PC-3 (cell line): ENCODE measurements around the gene MYO5A. TPM values are rescaled to one million over a fixed set of nuclear protein-coding genes. Genes with fewer than 3 reads are reported as not detected.

Experiments
- ATAC-seq: fragments of 200-7000 bp; cut with Tn5 transposase; 2 replicates; pipeline ENCODE4 v1.9.1; 2020; ENCODE audit warnings: mild to moderate bottlenecking, moderate library complexity
- BruUV-seq: library from RNA; stranded (reverse); fragments of 400-500 nt; replicated peaks from 2 replicates; lab custom pipeline; 2021; lab: Mats Ljungman, UMichigan
- CTCF ChIA-PET: fragments of 300-600 bp; sonication (Branson Sonifier 250); formaldehyde crosslinking; loops from one replicate; lab custom pipeline; 2022; ENCODE audit warnings: antibody characterized with exemption; lab: Charles Lee
- POLR2A ChIA-PET: fragments of 300-600 bp; sonication (Branson Sonifier 250); formaldehyde crosslinking; loops from one replicate; lab custom pipeline; 2022; ENCODE audit warnings: antibody characterized with exemption; ENCODE audit not compliant: unreplicated experiment; lab: Charles Lee
- DNase-seq: peaks from one replicate; pipeline ENCODE4 v3.0.0-alpha.2; 2015
- H2AFZ ChIP-seq: fragments of 300-600 bp; sonication (generic); 2 replicates; pipeline ENCODE4 v1.6.0; 2016; ENCODE audit warnings: antibody characterized with exemption, low read length
- H3F3A ChIP-seq: fragments of 300-600 bp; sonication (generic); one replicate; pipeline ENCODE4 v1.6.0; 2017; ENCODE audit warnings: antibody characterized with exemption, low read length, control low read depth, mild to moderate bottlenecking; ENCODE audit not compliant: unreplicated experiment
- H3K27ac ChIP-seq: fragments of 300-600 bp; sonication (generic); 2 replicates; pipeline ENCODE4 v1.5.1; 2016; ENCODE audit warnings: mild to moderate bottlenecking, low read length
- H3K27me3 ChIP-seq: fragments of 300-600 bp; sonication (generic); 2 replicates; pipeline ENCODE4 v1.6.1; 2016; ENCODE audit warnings: low read length, mixed read lengths
- H3K36me3 ChIP-seq: fragments of 300-600 bp; sonication (generic); 2 replicates; pipeline ENCODE4 v1.6.1; 2016; ENCODE audit warnings: low read depth, mixed run types, low read length, mixed read lengths
- H3K4me1 ChIP-seq: fragments of 300-600 bp; sonication (generic); 2 replicates; pipeline ENCODE4 v1.5.1; 2016; ENCODE audit warnings: low read length; ENCODE audit not compliant: insufficient read depth
- H3K4me2 ChIP-seq: fragments of 300-600 bp; sonication (generic); 2 replicates; pipeline ENCODE4 v1.6.0; 2016; ENCODE audit warnings: low read length
- H3K4me3 ChIP-seq: fragments of 300-600 bp; sonication (generic); 2 replicates; pipeline ENCODE4 v1.5.1; 2016; ENCODE audit warnings: mild to moderate bottlenecking, low read length, mixed read lengths
- H3K79me2 ChIP-seq: fragments of 300-600 bp; sonication (generic); 2 replicates; pipeline ENCODE4 v1.6.1; 2017; ENCODE audit warnings: low read length, mixed read lengths
- H3K9ac ChIP-seq: fragments of 300-600 bp; sonication (generic); 2 replicates; pipeline ENCODE4 v1.6.0; 2016; ENCODE audit warnings: mild to moderate bottlenecking, low read length
- H3K9me2 ChIP-seq: fragments of 300-600 bp; sonication (generic); replicated peaks from 2 replicates; pipeline ENCODE4 v1.6.1; 2016; ENCODE audit warnings: mixed run types, low read length, mixed read lengths
- H3K9me3 ChIP-seq: fragments of 300-600 bp; sonication (generic); 2 replicates; pipeline ENCODE4 v1.6.1; 2016; ENCODE audit warnings: low read length, mixed read lengths
- H4K20me1 ChIP-seq: fragments of 300-600 bp; sonication (generic); 2 replicates; pipeline ENCODE4 v1.6.1; 2016; ENCODE audit warnings: low read length, mixed read lengths
- CTCF ChIP-seq: fragments of 300-600 bp; sonication (generic); conservative IDR thresholded peaks from 2 replicates; pipeline ENCODE4 v1.5.1; 2017; ENCODE audit warnings: antibody characterized with exemption, low read depth, mild to moderate bottlenecking, low read length
- EZH2 ChIP-seq: fragments of 300-600 bp; sonication (generic); IDR thresholded peaks from one replicate; pipeline ENCODE4 v1.6.1; 2017; ENCODE audit warnings: antibody characterized with exemption, mild to moderate bottlenecking, low read length; ENCODE audit not compliant: unreplicated experiment
- EZH2phosphoT487 ChIP-seq: fragments of 300-600 bp; sonication (generic); IDR thresholded peaks from 2 replicates; pipeline ENCODE4 v1.6.1; 2018; ENCODE audit warnings: mild to moderate bottlenecking, antibody characterized with exemption, low read length, borderline replicate concordance
- intact Hi-C: fragments of 100-400 bp; cut with micrococcal nuclease; formaldehyde crosslinking; loops from 2 replicates; pipeline ENCODE4 v1.9.0; 2023
- total RNA-seq: library from RNA; depleted of rRNA; stranded (reverse); fragments of >200 nt; gene quantifications from 2 replicates; pipeline ENCODE4 v1.2.3, GENCODE V29; 2014

The MYO5A gene
- total RNA-seq, 1 experiment from 2014 or later, result 42.1 TPM

DNA sequence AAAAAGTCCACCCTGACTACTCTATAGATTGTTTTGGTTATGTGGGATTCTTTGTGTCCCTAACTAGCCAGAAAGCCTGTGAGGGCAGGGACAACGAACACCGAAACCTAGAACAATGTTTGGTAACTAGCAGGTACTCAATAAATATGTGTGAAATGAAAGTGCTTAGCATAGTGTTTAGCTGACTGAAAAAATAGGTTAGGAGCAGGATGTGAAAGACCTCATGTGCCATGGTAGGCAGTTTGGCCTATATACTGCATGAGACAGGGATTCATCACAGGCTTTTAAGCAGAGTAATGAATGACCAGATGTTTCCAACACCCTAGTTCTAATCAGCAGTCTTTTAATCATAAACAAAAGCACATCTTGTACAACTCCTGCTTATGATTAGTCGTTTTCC, 64.2 kb downstream of the MYO5A start:
- ChIA-PET CTCF (no interaction called here), POLR2A (no interaction called here)
- TF ChIP-seq CTCF (no peak), EZH2 (no peak)
- no TSS peak for BruUV-seq
- H3K4me2 ChIP-seq, result no peak overlapping the region
- H3K79me2 ChIP-seq, result 0 out of 2 replicates have a peak, but pooled peaks cover 9% of the 10 kb centered on the region
- no peak for DNase-seq
- H3K9me3 ChIP-seq, result no peaks in the 10 kb centered on the region
- no peaks in the 10 kb centered on the region for H3K9me2 ChIP-seq
- H3K27me3 ChIP-seq, result no peaks in the 10 kb centered on the region
- H2AFZ ChIP-seq, result no peak overlapping the region
- no peak for ATAC-seq
- H3K9ac ChIP-seq, result no peak overlapping the region
- H3K36me3 ChIP-seq, result no peaks in the 10 kb centered on the region
- no peaks in the 10 kb centered on the region for H3F3A ChIP-seq
- intact Hi-C loops, result no loop called here
- no peaks in the 10 kb centered on the region for H4K20me1 ChIP-seq
- H3K4me1 ChIP-seq, result peaks cover 10% of the 10 kb centered on the region; the same call in 1 of the 2 replicates
- H3K27ac ChIP-seq, result no peak overlapping the region
- H3K4me3 ChIP-seq, result no peak overlapping the region

- TF ChIP-seq EZH2phosphoT487, result no peak
- TF ChIP-seq CTCF, result no peak
- H2AFZ ChIP-seq, result no peak overlapping the region
- no TSS peak for BruUV-seq
- H3K9me2 ChIP-seq, result no peaks in the 10 kb centered on the region
- no peak overlapping the region; the same call in 1 of the 2 replicates for H3K27ac ChIP-seq
- H3F3A ChIP-seq, result no peaks in the 10 kb centered on the region
- no peak overlapping the region for H3K4me3 ChIP-seq
- ATAC-seq (no peak), DNase-seq (no peak)
- H3K4me1 ChIP-seq, result peaks cover 10% of the 10 kb centered on the region; the same call in 1 of the 2 replicates
- intact Hi-C loops, result no loop called here
- H3K36me3 ChIP-seq, result no peaks in the 10 kb centered on the region
- H3K27me3 ChIP-seq, result no peaks in the 10 kb centered on the region
- POLR2A ChIA-PET, result no interaction called here
- H3K4me2 ChIP-seq, result no peak overlapping the region
- H3K9me3 ChIP-seq, result no peaks in the 10 kb centered on the region
- no peaks in the 10 kb centered on the region for H4K20me1 ChIP-seq
- 0 out of 2 replicates have a peak, but pooled peaks cover 9% of the 10 kb centered on the region for H3K79me2 ChIP-seq
- H3K9ac ChIP-seq, result no peak overlapping the region
- CTCF ChIA-PET, result interaction anchor here (0.8 to 1.0 kb wide), 2 partner anchors 114 to 133 kb away, joined by 3 to 8 read pairs; no protein-coding TSS in a partner anchor
These were observed 64.6 kb downstream of the MYO5A start for GRCh38 chr15:52464040-52464439.

- POLR2A ChIA-PET, result interaction anchor here (0.7 kb wide), 1 partner anchor 206 kb away, joined by 3 read pairs; no protein-coding TSS in a partner anchor
- CTCF ChIA-PET, result interaction anchor here (0.6 to 1.0 kb wide), 3 partner anchors 114 to 132 kb away, joined by 3 to 8 read pairs (median 3); no protein-coding TSS in a partner anchor
- peaks cover 10% of the 10 kb centered on the region; the same call in 1 of the 2 replicates for H3K4me1 ChIP-seq
- no peak overlapping the region for H3K4me2 ChIP-seq
- no peaks in the 10 kb centered on the region for H3K36me3 ChIP-seq
- H3K9me2 ChIP-seq, result no peaks in the 10 kb centered on the region
- TF ChIP-seq CTCF, result peak; percentile 43; the same call in 1 of the 2 replicates
- TF ChIP-seq EZH2, result no peak
- DNase-seq, result peak; percentile 19
- no peaks in the 10 kb centered on the region for H3K27me3 ChIP-seq
- H3K9me3 ChIP-seq, result no peaks in the 10 kb centered on the region
- no peaks in the 10 kb centered on the region for H3F3A ChIP-seq
- intact Hi-C loops, result loop anchor here (1.0 to 2.0 kb wide), 2 partner anchors 132 to 207 kb away; no protein-coding TSS in a partner anchor
- H3K79me2 ChIP-seq, result 0 out of 2 replicates have a peak, but pooled peaks cover 9% of the 10 kb centered on the region
- H3K9ac ChIP-seq, result no peak overlapping the region
- H2AFZ ChIP-seq, result no peak overlapping the region
- no peak overlapping the region; the same call in 1 of the 2 replicates for H3K27ac ChIP-seq
- no peak overlapping the region for H3K4me3 ChIP-seq
- no TSS peak for BruUV-seq
- peak; percentile 55 for ATAC-seq
- no peaks in the 10 kb centered on the region for H4K20me1 ChIP-seq
These were observed 65.0 kb downstream of the MYO5A start for GRCh38 chr15:52463638-52464037.
